Measurements from ENCODE around the gene GMNN.

GMNN gene

DNA sequence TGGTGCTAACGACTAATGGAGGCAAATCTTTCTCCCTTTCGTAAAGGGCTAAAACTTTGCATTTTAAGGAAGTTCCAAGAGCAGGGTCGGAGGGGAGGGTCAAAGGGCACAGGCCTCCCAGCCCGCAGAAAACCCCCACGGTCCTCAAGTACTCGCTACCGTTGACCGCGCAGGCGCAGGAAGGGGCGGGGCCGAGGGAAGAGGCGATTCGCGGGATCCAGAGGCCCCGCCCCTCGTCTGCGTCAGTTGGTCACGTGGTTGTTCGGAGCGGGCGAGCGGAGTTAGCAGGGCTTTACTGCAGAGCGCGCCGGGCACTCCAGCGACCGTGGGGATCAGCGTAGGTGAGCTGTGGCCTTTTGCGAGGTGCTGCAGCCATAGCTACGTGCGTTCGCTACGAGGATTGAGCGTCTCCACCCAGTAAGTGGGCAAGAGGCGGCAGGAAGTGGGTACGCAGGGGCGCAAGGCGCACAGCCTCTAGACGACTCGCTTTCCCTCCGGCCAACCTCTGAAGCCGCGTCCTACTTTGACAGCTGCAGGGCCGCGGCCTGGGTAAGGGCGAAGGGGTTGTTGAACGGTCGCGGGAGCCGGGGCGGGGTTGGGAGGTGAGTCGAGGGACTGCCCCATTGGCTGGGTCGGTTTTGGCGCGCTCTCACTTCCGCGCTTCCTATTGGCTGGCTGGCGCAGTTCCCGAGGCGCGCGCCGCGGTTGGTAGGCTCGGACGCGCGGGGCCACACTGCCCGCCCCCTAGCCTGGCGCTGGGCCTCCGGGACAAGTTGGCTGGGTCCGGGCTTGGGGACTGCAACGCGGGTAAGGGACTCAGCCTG is at the start of gene GMNN (continued):
- TF ChIP-seq ZNF76 (tag by site-specific recombination; IDR thresholded peaks at IDR 0.05; ENCODE audit: borderline replicate concordance, low read depth), result peak; percentile 68; the same call in 1 of the 2 replicates
- TF ChIP-seq ZNF248 (tag by site-specific recombination; IDR thresholded peaks at IDR 0.05), result no peak
- TF ChIP-seq ZNF549 (tag by site-specific recombination; IDR thresholded peaks at IDR 0.05), result no peak
- TF ChIP-seq ZNF473 (tag by site-specific recombination; IDR thresholded peaks at IDR 0.05), result no peak
- TF ChIP-seq ZNF610 (tag by site-specific recombination; IDR thresholded peaks at IDR 0.05; ENCODE audit: borderline replicate concordance), result peak; percentile 89
- TF ChIP-seq ZNF157 (tag by site-specific recombination; IDR thresholded peaks at IDR 0.05), result no peak
- peak; percentile 83 for TF ChIP-seq ZNF843 (tag by site-specific recombination; IDR thresholded peaks at IDR 0.05)
- TF ChIP-seq GLIS2 (tag by site-specific recombination; IDR thresholded peaks at IDR 0.05), result peak; percentile 94
- TF ChIP-seq ZNF747 (tag by site-specific recombination; IDR thresholded peaks at IDR 0.05), result no peak
- TF ChIP-seq ZSCAN23 (tag by site-specific recombination; IDR thresholded peaks at IDR 0.05), result peak; percentile 98
- TF ChIP-seq HOXC10 (CRISPR knock-in tag; IDR thresholded peaks at IDR 0.05), result 0 out of 2 replicates have a peak, but pooled peaks have one; percentile 57
- no peak for TF ChIP-seq ZNF585B (tag by site-specific recombination; IDR thresholded peaks at IDR 0.05)
- no peak for TF ChIP-seq ZNF132 (tag by site-specific recombination; IDR thresholded peaks at IDR 0.05; ENCODE audit: borderline replicate concordance)
- peak; percentile 89 for TF ChIP-seq MZF1 (tag by site-specific recombination; IDR thresholded peaks at IDR 0.05; ENCODE audit: borderline replicate concordance)
- peak; percentile 90 for TF ChIP-seq KLF8 (tag by site-specific recombination; IDR thresholded peaks at IDR 0.05)
- TF ChIP-seq ZNF366 (tag by site-specific recombination; conservative IDR thresholded peaks at IDR 0.05), result no peak
- TF ChIP-seq ZNF221 (tag by site-specific recombination; IDR thresholded peaks at IDR 0.05; ENCODE audit: borderline replicate concordance), result no peak; the same call in 1 of the 2 replicates
- TF ChIP-seq ZNF501 (tag by site-specific recombination; IDR thresholded peaks at IDR 0.05), result peak; percentile 100
- peak; percentile 93 for TF ChIP-seq ZNF24 (tag by site-specific recombination; IDR thresholded peaks at IDR 0.05)
- TF ChIP-seq TCF7L2 (IDR thresholded peaks at IDR 0.05; ENCODE audit: borderline replicate concordance, low read depth, low read length), result no peak
- TF ChIP-seq WT1 (tag by site-specific recombination; IDR thresholded peaks at IDR 0.05), result peak; percentile 78
- TF ChIP-seq PRDM1 (tag by site-specific recombination; IDR thresholded peaks at IDR 0.05), result no peak
- peak; percentile 93 for TF ChIP-seq ZBTB17 (tag by site-specific recombination; IDR thresholded peaks at IDR 0.05)
- TF ChIP-seq, protein P1, sequence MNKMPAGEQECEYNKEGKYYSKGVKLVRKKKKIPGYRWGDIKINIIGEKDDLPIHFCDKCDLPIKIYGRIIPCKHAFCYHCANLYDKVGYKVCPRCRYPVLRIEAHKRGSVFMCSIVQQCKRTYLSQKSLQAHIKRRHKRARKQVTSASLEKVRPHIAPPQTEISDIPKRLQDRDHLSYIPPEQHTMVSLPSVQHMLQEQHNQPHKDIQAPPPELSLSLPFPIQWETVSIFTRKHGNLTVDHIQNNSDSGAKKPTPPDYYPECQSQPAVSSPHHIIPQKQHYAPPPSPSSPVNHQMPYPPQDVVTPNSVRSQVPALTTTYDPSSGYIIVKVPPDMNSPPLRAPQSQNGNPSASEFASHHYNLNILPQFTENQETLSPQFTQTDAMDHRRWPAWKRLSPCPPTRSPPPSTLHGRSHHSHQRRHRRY (tag by site-specific recombination; IDR thresholded peaks at IDR 0.05), result no peak
- TF ChIP-seq, protein P2, sequence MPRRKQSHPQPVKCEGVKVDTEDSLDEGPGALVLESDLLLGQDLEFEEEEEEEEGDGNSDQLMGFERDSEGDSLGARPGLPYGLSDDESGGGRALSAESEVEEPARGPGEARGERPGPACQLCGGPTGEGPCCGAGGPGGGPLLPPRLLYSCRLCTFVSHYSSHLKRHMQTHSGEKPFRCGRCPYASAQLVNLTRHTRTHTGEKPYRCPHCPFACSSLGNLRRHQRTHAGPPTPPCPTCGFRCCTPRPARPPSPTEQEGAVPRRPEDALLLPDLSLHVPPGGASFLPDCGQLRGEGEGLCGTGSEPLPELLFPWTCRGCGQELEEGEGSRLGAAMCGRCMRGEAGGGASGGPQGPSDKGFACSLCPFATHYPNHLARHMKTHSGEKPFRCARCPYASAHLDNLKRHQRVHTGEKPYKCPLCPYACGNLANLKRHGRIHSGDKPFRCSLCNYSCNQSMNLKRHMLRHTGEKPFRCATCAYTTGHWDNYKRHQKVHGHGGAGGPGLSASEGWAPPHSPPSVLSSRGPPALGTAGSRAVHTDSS (tag by site-specific recombination; IDR thresholded peaks at IDR 0.05), result no peak
- TF ChIP-seq KLF9 (tag by site-specific recombination; IDR thresholded peaks at IDR 0.05; ENCODE audit: low read depth), result peak; percentile 76
- TF ChIP-seq ZNF202 (tag by site-specific recombination; IDR thresholded peaks at IDR 0.05; ENCODE audit: borderline replicate concordance), result no peak
- no peak for TF ChIP-seq ZNF426 (tag by site-specific recombination; IDR thresholded peaks at IDR 0.05)
- no peak for TF ChIP-seq ZFP41 (tag by site-specific recombination; IDR thresholded peaks at IDR 0.05; ENCODE audit: borderline replicate concordance)
- peak; percentile 91 for TF ChIP-seq ZNF324 (tag by site-specific recombination; IDR thresholded peaks at IDR 0.05)
- no peak for TF ChIP-seq ZNF184 (tag by site-specific recombination; IDR thresholded peaks at IDR 0.05)
- TF ChIP-seq ZNF791 (tag by site-specific recombination; IDR thresholded peaks at IDR 0.05), result no peak
- peak; percentile 84 for TF ChIP-seq ZBTB48 (tag by site-specific recombination; IDR thresholded peaks at IDR 0.05)
- TF ChIP-seq ZNF19 (tag by site-specific recombination; IDR thresholded peaks at IDR 0.05; ENCODE audit: low read depth), result no peak
- TF ChIP-seq ZNF214 (tag by site-specific recombination; IDR thresholded peaks at IDR 0.05; ENCODE audit: borderline replicate concordance), result no peak
- TF ChIP-seq, protein P3, sequence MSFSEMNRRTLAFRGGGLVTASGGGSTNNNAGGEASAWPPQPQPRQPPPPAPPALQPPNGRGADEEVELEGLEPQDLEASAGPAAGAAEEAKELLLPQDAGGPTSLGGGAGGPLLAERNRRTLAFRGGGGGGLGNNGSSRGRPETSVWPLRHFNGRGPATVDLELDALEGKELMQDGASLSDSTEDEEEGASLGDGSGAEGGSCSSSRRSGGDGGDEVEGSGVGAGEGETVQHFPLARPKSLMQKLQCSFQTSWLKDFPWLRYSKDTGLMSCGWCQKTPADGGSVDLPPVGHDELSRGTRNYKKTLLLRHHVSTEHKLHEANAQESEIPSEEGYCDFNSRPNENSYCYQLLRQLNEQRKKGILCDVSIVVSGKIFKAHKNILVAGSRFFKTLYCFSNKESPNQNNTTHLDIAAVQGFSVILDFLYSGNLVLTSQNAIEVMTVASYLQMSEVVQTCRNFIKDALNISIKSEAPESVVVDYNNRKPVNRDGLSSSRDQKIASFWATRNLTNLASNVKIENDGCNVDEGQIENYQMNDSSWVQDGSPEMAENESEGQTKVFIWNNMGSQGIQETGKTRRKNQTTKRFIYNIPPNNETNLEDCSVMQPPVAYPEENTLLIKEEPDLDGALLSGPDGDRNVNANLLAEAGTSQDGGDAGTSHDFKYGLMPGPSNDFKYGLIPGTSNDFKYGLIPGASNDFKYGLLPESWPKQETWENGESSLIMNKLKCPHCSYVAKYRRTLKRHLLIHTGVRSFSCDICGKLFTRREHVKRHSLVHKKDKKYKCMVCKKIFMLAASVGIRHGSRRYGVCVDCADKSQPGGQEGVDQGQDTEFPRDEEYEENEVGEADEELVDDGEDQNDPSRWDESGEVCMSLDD (tag by site-specific recombination; IDR thresholded peaks at IDR 0.05), result peak; percentile 74
